GM12892 (cell line): ENCODE results near the gene PSMA8.

Experiments
- POLR2A ChIP-seq: IDR thresholded peaks from 2 replicates; pipeline ENCODE4 v1.6.1; 2011; ENCODE audit warnings: low read depth, low read length, control low read depth
- POLR2AphosphoS5 ChIP-seq: IDR thresholded peaks from 2 replicates; pipeline ENCODE4 v1.6.1; 2011; ENCODE audit warnings: low read depth, low read length, control low read depth
- TAF1 ChIP-seq: IDR thresholded peaks from 2 replicates; pipeline ENCODE4 v1.6.1; 2011; ENCODE audit warnings: low read depth, mild to moderate bottlenecking, control low read depth, low read length, borderline replicate concordance

- TF ChIP-seq POLR2A = no peak
- no peak for TF ChIP-seq TAF1
- no peak for TF ChIP-seq POLR2AphosphoS5
Measured at GRCh38 chr18:26097563-26097962, 36.1 kb upstream of the PSMA8 start.
